Stimulated activated CD8-positive, alpha-beta memory T cell treated with anti-CD3 and anti-CD28 coated beads, Interleukin-12 subunit alpha, Interleukin-12 subunit beta, amount 100 ng/mL, for 1 hour (primary cell): ENCODE results near the gene C2CD3.

Source experiments
- DNase-seq: peaks from one replicate; pipeline ENCODE4 v3.0.0-alpha.2; 2020; ENCODE audit warnings: low read depth

Gene C2CD3

GRCh38 chr11:73982595-73982989 is 188.2 kb downstream of the C2CD3 start, which contains the start of gene UCP2:
Gene UCP2 (minus strand): TSS chr11:73982843. CDS start chr11:73978378, 4,465 bp downstream.
- DNase-seq = peak; percentile 68

- no peak for DNase-seq
Observed at GRCh38 chr11:73981051-73981805, 189.6 kb downstream of the C2CD3 start.

- DNase-seq = peak; percentile 66
Observed at GRCh38 chr11:73980001-73980961, 190.5 kb downstream of the C2CD3 start.

GRCh38 chr11:73978576-73979086 is 192.2 kb downstream of the C2CD3 start:
- DNase-seq = no peak

- no peak for DNase-seq
Observed at GRCh38 chr11:73977856-73978519, 192.8 kb downstream of the C2CD3 start.

- DNase-seq = no peak
Observed at GRCh38 chr11:73976451-73977151, 194.2 kb downstream of the C2CD3 start.

GRCh38 chr11:73975479-73975757 is 195.4 kb downstream of the C2CD3 start:
- DNase-seq = no peak

GRCh38 chr11:73974604-73975478 is 196.0 kb downstream of the C2CD3 start:
- DNase-seq = no peak

GRCh38 chr11:73972620-73973449 is 198.0 kb downstream of the C2CD3 start:
- DNase-seq = no peak

GRCh38 chr11:73972187-73972586 is 198.6 kb downstream of the C2CD3 start:
- DNase-seq = no peak

GRCh38 chr11:73971175-73971719 is 199.6 kb downstream of the C2CD3 start:
- no peak for DNase-seq

GRCh38 chr11:73969991-73970800 is 200.6 kb downstream of the C2CD3 start:
- no peak for DNase-seq

GRCh38 chr11:73969091-73969490 is 201.7 kb downstream of the C2CD3 start:
- DNase-seq = no peak

GRCh38 chr11:73968356-73968966 is 202.3 kb downstream of the C2CD3 start:
- DNase-seq = no peak

GRCh38 chr11:73965764-73966121 is 205.1 kb downstream of the C2CD3 start:
- no peak for DNase-seq

GRCh38 chr11:73965076-73965763 is 205.6 kb downstream of the C2CD3 start:
- no peak for DNase-seq

GRCh38 chr11:73963861-73964260 is 206.9 kb downstream of the C2CD3 start:
- DNase-seq = no peak
